Measurements from ENCODE around the gene SGMS1.

- no peak for TF ChIP-seq CTCF (conservative IDR thresholded peaks at IDR 0.05 in 1 of 2, IDR thresholded peaks at IDR 0.05 in 1 of 2; ENCODE audit: low read depth in 1 of 2, low read length in 2 of 2)
- TF ChIP-seq EZH2 (IDR thresholded peaks at IDR 0.05; ENCODE audit: low read length, missing control alignments), result no peak
Observed at GRCh38 chr10:50387732-50388073, 236.1 kb downstream of the SGMS1 start.
